ENCODE results near the gene RSPH1. TPM values are rescaled to one million over a fixed set of nuclear protein-coding genes. Genes with fewer than 3 reads are reported as not detected.

RSPH1 gene
- total RNA-seq, 2 experiments from 2014 or later = 0.34 to 0.38 TPM

- DNase-seq (no peak), ATAC-seq (ENCODE audit: poor library complexity) (no peak)
- H3K9me3 Mint-ChIP-seq = no peaks in the 10 kb centered on the region
- Histone ChIP-seq H3K27me3 (ENCODE audit: control insufficient read depth in 1 of 2, insufficient read depth in 2 of 2, low read length in 2 of 2) (no peaks in the 10 kb centered on the region), H3K27ac (ENCODE audit: low read depth in 1 of 2, low read length in 2 of 2) (no peak overlapping the region), H3K4me3 (ENCODE audit: low read length) (no peak overlapping the region), H3K9me3 (ENCODE audit: control insufficient read depth in 1 of 2, insufficient read depth in 1 of 2, low read length in 2 of 2) (no peaks in the 10 kb centered on the region), H3K36me3 (ENCODE audit: insufficient read depth, low read length) (peaks cover 60% of the 10 kb centered on the region), H3K4me1 (ENCODE audit: insufficient read depth, low read length) (peaks cover 22% of the 10 kb centered on the region)
- no peak for TF ChIP-seq CTCF (IDR thresholded peaks at IDR 0.05)
- no peaks in the 10 kb centered on the region for H3K27me3 Mint-ChIP-seq
- intact Hi-C loops (cut with DNase I, micrococcal nuclease) = no loop called here
- CTCF ChIA-PET = no interaction called here
- peaks cover 80% of the 10 kb centered on the region for H3K36me3 Mint-ChIP-seq (ENCODE audit: low read depth)
- POLR2A ChIA-PET = interaction anchor here (0.7 to 2.4 kb wide), 3 partner anchors 10 to 43 kb away, joined by 3 to 11 read pairs (median 4); partner anchors contain the start of gene UBASH3A
- H3K4me1 Mint-ChIP-seq (ENCODE audit: low read depth) = peaks cover 45% of the 10 kb centered on the region
- H3K4me3 Mint-ChIP-seq = no peak overlapping the region
- peak overlapping the region; percentile 95 for H3K27ac Mint-ChIP-seq
Observed at GRCh38 chr21:42446531-42446930, 49.5 kb downstream of the RSPH1 start.

GRCh38 chr21:42445311-42445710 lies 50.7 kb downstream of the RSPH1 start:
- Histone ChIP-seq H3K36me3 (ENCODE audit: insufficient read depth, low read length) (peaks cover 71% of the 10 kb centered on the region), H3K9me3 (ENCODE audit: control insufficient read depth in 1 of 2, insufficient read depth in 1 of 2, low read length in 2 of 2) (no peaks in the 10 kb centered on the region)
- POLR2A ChIA-PET = interaction anchor here (0.7 to 2.4 kb wide), 3 partner anchors 19 to 108 kb away, joined by 3 to 11 read pairs (median 3); partner anchors contain the start of gene UBASH3A

GRCh38 chr21:42444745-42445059 lies 51.3 kb downstream of the RSPH1 start:
- Mint-ChIP-seq H3K4me3 (no peak overlapping the region), H3K36me3 (ENCODE audit: low read depth) (peaks cover 94% of the 10 kb centered on the region), H3K27ac (no peak overlapping the region), H3K9me3 (no peaks in the 10 kb centered on the region), H3K27me3 (no peaks in the 10 kb centered on the region), H3K4me1 (ENCODE audit: low read depth) (peaks cover 40% of the 10 kb centered on the region)
- Histone ChIP-seq H3K27ac (ENCODE audit: low read depth in 1 of 2, low read length in 2 of 2) (no peak overlapping the region), H3K27me3 (ENCODE audit: control insufficient read depth in 1 of 2, insufficient read depth in 2 of 2, low read length in 2 of 2) (no peaks in the 10 kb centered on the region), H3K9me3 (ENCODE audit: control insufficient read depth in 1 of 2, insufficient read depth in 1 of 2, low read length in 2 of 2) (no peaks in the 10 kb centered on the region), H3K4me3 (ENCODE audit: low read length) (no peak overlapping the region), H3K36me3 (ENCODE audit: insufficient read depth, low read length) (peaks cover 77% of the 10 kb centered on the region), H3K4me1 (ENCODE audit: insufficient read depth, low read length) (peaks cover 15% of the 10 kb centered on the region)
- CTCF ChIA-PET = interaction anchor here (1.0 kb wide), 1 partner anchor 106 kb away, joined by 3 read pairs; no protein-coding TSS in a partner anchor
- no peak for ATAC-seq (ENCODE audit: poor library complexity)
- intact Hi-C loops (cut with DNase I, micrococcal nuclease) = no loop called here
- DNase-seq = no peak
- no peak for TF ChIP-seq CTCF (IDR thresholded peaks at IDR 0.05)
- POLR2A ChIA-PET = interaction anchor here (0.7 to 2.4 kb wide), 2 partner anchors 41 to 107 kb away, joined by 3 to 11 read pairs; partner anchors contain the start of gene UBASH3A

More at GRCh38 chr21:42445311-42445710, 50.7 kb downstream of the RSPH1 start:
- H3K27ac ChIP-seq (ENCODE audit: low read depth in 1 of 2, low read length in 2 of 2) = no peak overlapping the region
- peaks cover 16% of the 10 kb centered on the region for H3K4me1 ChIP-seq (ENCODE audit: insufficient read depth, low read length)
- intact Hi-C loops (cut with DNase I, micrococcal nuclease) = no loop called here
- H3K4me3 ChIP-seq (ENCODE audit: low read length) = no peak overlapping the region
- no peaks in the 10 kb centered on the region for H3K9me3 Mint-ChIP-seq
- no peaks in the 10 kb centered on the region for H3K27me3 Mint-ChIP-seq
- peaks cover 42% of the 10 kb centered on the region for H3K4me1 Mint-ChIP-seq (ENCODE audit: low read depth)
- peak overlapping the region; percentile 95 for H3K27ac Mint-ChIP-seq
- TF ChIP-seq CTCF (IDR thresholded peaks at IDR 0.05) = no peak
- no peaks in the 10 kb centered on the region for H3K27me3 ChIP-seq (ENCODE audit: control insufficient read depth in 1 of 2, insufficient read depth in 2 of 2, low read length in 2 of 2)
- DNase-seq = peak in 1 of 14 experiments; percentile 1
- peaks cover 92% of the 10 kb centered on the region for H3K36me3 Mint-ChIP-seq (ENCODE audit: low read depth)
- ATAC-seq (ENCODE audit: poor library complexity) = no peak
- CTCF ChIA-PET = interaction anchor here (1.0 kb wide), 1 partner anchor 107 kb away, joined by 3 read pairs; no protein-coding TSS in a partner anchor
- H3K4me3 Mint-ChIP-seq = no peak overlapping the region

Data from CD4-positive, alpha-beta T cell (primary cell).